ENCODE measurements around the gene CCDC91.

DNA sequence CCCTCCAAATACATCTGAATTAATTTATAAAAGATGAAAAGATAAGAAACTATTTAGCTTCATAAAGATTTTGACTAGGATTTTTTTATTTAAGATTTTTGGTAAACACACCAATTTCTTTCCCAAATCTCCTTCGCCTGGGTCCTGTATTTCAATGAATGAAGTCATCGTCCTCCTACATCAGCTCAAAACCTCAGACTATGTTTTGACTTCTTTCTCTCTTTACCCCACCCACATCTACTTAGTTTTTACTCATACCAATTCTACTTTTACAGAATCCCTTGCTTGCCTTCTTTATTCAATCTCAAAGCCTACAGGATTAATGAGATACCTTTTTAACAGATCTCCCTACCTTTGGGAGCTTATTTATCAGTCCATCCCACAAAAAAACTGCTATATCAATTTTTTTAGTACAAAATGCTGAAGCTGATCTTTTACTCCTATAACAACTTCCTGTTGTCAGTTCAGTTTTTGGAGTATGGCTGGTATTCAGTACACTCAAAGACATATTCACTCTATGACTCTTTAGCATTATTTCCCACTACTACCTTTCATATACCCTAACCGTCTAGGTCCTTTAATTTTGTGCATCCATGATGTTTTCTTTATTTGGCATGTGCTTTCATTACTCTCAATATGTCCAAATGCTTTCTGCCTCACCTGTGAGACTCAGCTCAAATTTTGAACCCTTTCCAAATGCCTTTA, 18.7 kb upstream of the CCDC91 start:
- TF ChIP-seq, protein P1, sequence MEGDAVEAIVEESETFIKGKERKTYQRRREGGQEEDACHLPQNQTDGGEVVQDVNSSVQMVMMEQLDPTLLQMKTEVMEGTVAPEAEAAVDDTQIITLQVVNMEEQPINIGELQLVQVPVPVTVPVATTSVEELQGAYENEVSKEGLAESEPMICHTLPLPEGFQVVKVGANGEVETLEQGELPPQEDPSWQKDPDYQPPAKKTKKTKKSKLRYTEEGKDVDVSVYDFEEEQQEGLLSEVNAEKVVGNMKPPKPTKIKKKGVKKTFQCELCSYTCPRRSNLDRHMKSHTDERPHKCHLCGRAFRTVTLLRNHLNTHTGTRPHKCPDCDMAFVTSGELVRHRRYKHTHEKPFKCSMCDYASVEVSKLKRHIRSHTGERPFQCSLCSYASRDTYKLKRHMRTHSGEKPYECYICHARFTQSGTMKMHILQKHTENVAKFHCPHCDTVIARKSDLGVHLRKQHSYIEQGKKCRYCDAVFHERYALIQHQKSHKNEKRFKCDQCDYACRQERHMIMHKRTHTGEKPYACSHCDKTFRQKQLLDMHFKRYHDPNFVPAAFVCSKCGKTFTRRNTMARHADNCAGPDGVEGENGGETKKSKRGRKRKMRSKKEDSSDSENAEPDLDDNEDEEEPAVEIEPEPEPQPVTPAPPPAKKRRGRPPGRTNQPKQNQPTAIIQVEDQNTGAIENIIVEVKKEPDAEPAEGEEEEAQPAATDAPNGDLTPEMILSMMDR (IDR thresholded peaks at IDR 0.05): no peak
- TF ChIP-seq POLR2A (IDR thresholded peaks at IDR 0.05): no peak
